Body of pancreas (tissue), 4 donors: Measurements from ENCODE around the gene TATDN3. TPM values are rescaled to one million over a fixed set of nuclear protein-coding genes. Genes with fewer than 3 reads are reported as not detected.

Source experiments
- ATAC-seq: fragments of 150-250 bp; one replicate; pipeline ENCODE4 v1.9.1; 2016
- DNase-seq, 4 donors: peaks; one replicate each; pipeline ENCODE4 v3.0.0-alpha.2; 2019
- H3K27ac ChIP-seq, 4 donors: fragments of 200-600 bp; sonication (generic); 1 replicate in 3 of 4; 2 replicates in 1 of 4; pipeline versions ENCODE4 v1.5.1 to v1.6.1; 2016 to 2019; ENCODE audit warnings: mild to moderate bottlenecking in 1 of 4, mixed read lengths in 1 of 4, moderate library complexity in 1 of 4
- H3K27me3 ChIP-seq, 2 donors: fragments of 200-600 bp; sonication (generic); one replicate each; pipeline ENCODE4 v1.6.0; 2016; ENCODE audit warnings: mild to moderate bottlenecking in 1 of 2
- H3K36me3 ChIP-seq, 2 donors: fragments of 200-600 bp; sonication (generic); replicated peaks in 1 of 2; 2 replicates each; pipeline ENCODE4 v1.5.1; 2016; ENCODE audit warnings: low read depth in 2 of 2; ENCODE audit not compliant: insufficient read depth in 1 of 2
- H3K4me1 ChIP-seq: fragments of 200-600 bp; sonication (generic); one replicate; pipeline ENCODE4 v1.6.0; 2016
- H3K4me3 ChIP-seq, 2 donors: fragments of 200-600 bp; sonication (generic); 1 replicate in 1 of 2; 2 replicates in 1 of 2; pipeline ENCODE4 v1.5.1; 2016 to 2019
- H3K9me3 ChIP-seq, 3 donors: fragments of 200-600 bp; sonication (generic); 1 replicate in 2 of 3; 2 replicates in 1 of 3; pipeline ENCODE4 v1.5.1; 2016
- CTCF ChIP-seq, 7 experiments: fragments of 450-650 bp in 4 of 7; fragments of 200-600 bp in 3 of 7; sonication (generic) in 3 of 7; IDR thresholded peaks; one replicate each; pipeline ENCODE4 v1.5.1; 2016 to 2019; ENCODE audit warnings: antibody characterized with exemption in 7 of 7
- POLR2A ChIP-seq, 3 donors: fragments of 450-650 bp; IDR thresholded peaks; one replicate each; pipeline ENCODE4 v1.6.1; 2016; ENCODE audit warnings: antibody characterized with exemption in 3 of 3, mild to moderate bottlenecking in 2 of 3
- WGBS, 2 donors: methylation state at CpG; one replicate each; pipeline ENCODE4 v1.1.5; 2017; 5-methylcytosine and 5-hydroxymethylcytosine counted together
- intact Hi-C: fragments of 100-400 bp; cut with DNase I; formaldehyde crosslinking; loops from one replicate; pipeline ENCODE4 v1.15.1; 2023
- total RNA-seq, 2 donors: library from RNA; depleted of rRNA; stranded (reverse); fragments of >200 nt; gene quantifications; one replicate each; pipeline ENCODE4 v1.1.0, GENCODE V29; 2016

The TATDN3 gene
- total RNA-seq, 2 donors from 2014 or later: 6.3 to 10.6 TPM

DNA sequence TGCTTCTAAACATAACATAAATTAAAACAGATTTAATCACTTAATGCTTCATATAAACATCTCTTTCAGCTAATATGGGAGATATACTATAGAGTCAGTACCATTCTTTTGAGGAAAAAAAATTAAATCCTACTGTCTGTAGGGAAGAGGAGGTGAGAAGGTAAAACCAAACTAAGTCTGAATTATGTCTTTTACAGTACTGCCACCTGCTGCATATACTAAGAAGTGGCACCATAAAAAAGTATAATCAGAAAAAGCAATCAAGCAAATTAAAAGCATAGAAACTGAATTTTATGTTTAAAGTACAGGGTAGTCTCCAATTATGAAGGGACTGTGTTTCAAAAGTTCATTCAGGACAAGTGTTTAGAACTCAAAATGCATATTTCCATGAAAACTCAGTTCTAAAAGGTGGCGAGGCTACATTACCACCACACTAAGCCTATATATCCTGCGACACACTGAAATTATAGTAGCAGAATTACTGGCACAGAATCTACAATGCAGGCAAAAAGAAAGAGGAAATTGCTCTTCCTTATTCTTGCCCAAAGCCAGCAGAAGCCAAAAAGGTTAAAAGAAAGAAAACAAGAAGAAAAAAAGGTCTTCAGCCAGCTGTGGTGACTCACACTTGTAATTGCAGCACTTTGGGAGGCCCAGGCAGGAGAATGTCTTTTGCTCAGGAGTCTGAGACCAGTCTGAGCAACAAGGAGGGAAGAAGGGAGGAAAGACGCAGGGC lies 9.1 kb upstream of the TATDN3 start:
- intact Hi-C loops: no loop called here
- Histone ChIP-seq H3K27ac (no peak overlapping the region), H3K36me3 (peaks cover 0 to 9% of the 10 kb centered on the region in 2 donors), H3K9me3 (no peaks in the 10 kb centered on the region), H3K4me3 (no peak overlapping the region), H3K27me3 (no peaks in the 10 kb centered on the region), H3K4me1 (no peaks in the 10 kb centered on the region)
- DNase-seq (peak in 1 of 4 donors; percentile 28), ATAC-seq (no peak)
- 86 to 98% methylated on average over 3 of the region's 3 CpGs for WGBS, 2 donors
- TF ChIP-seq CTCF (IDR thresholded peaks at IDR 0.05) (peak in 6 of 7 experiments; percentile 22 to 64 (median 52)), POLR2A (IDR thresholded peaks at IDR 0.05) (no peak)

DNA sequence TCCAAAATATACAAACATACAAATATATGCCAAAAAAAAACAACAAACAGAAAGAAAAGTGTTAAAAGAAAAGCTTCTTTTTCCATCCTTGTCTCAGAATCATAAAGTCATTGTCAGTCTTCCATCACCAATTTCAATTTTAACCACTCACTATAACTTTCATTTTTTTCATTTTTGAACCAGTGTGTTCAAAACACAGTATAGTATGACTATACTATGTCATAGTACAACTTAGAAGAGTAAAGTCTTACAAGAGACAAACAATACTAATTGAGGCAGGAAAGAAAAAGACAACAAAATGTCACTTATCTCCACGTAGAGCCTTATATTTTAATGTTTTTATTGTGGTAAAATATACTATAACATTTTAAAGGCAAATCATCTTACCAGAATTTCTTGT lies 7.7 kb upstream of the TATDN3 start:
- intact Hi-C loops: no loop called here
- no peak overlapping the region for H3K27ac ChIP-seq
- no peak overlapping the region for H3K4me3 ChIP-seq
- no peaks in the 10 kb centered on the region for H3K9me3 ChIP-seq
- ATAC-seq (no peak), DNase-seq (no peak)
- no peaks in the 10 kb centered on the region for H3K4me1 ChIP-seq
- H3K27me3 ChIP-seq: no peaks in the 10 kb centered on the region
- TF ChIP-seq POLR2A (IDR thresholded peaks at IDR 0.05) (no peak), CTCF (IDR thresholded peaks at IDR 0.05) (no peak)
- 78 to 79% methylated on average over 1 of the region's 1 CpG for WGBS, 2 donors
- peaks cover 0 to 9% of the 10 kb centered on the region in 2 donors for H3K36me3 ChIP-seq

- H3K36me3 ChIP-seq: peaks cover 0 to 8% of the 10 kb centered on the region in 2 donors
- H3K9me3 ChIP-seq: no peaks in the 10 kb centered on the region
- WGBS, 2 donors: 95 to 100% methylated on average over 1 of the region's 1 CpG
- no peak overlapping the region for H3K4me3 ChIP-seq
- H3K27me3 ChIP-seq: no peaks in the 10 kb centered on the region
- no peak overlapping the region for H3K27ac ChIP-seq
- TF ChIP-seq CTCF (IDR thresholded peaks at IDR 0.05) (no peak), POLR2A (IDR thresholded peaks at IDR 0.05) (no peak)
- DNase-seq (no peak), ATAC-seq (no peak)
- intact Hi-C loops: no loop called here
- H3K4me1 ChIP-seq: peaks cover 9% of the 10 kb centered on the region
Observed at GRCh38 chr1:212785871-212786270, 5.8 kb upstream of the TATDN3 start.

- WGBS, 2 donors: 0 to 1% methylated on average over 12 to 22 of the region's 22 CpGs
- H3K4me1 ChIP-seq: peaks cover 14% of the 10 kb centered on the region
- peak overlapping the region; percentile 30 to 83 for H3K4me3 ChIP-seq
- H3K9me3 ChIP-seq: no peaks in the 10 kb centered on the region
- H3K27ac ChIP-seq: peak overlapping the region in 3 of 4 donors; percentile 72 to 90 (median 87)
- no peaks in the 10 kb centered on the region for H3K36me3 ChIP-seq
- intact Hi-C loops: no loop called here
- no peaks in the 10 kb centered on the region for H3K27me3 ChIP-seq
- no peak for DNase-seq
- TF ChIP-seq POLR2A (IDR thresholded peaks at IDR 0.05) (no peak), CTCF (IDR thresholded peaks at IDR 0.05) (no peak)
- peak; percentile 35 for ATAC-seq
Observed at GRCh38 chr1:212791261-212791675, 426 bp upstream of the TATDN3 start.
